ENCODE measurements around the gene PARM1.
A peak's percentile ranks its signal among the peaks of the same experiment; 100 is the strongest.

Gene PARM1

GRCh38 chr4:75035321-75035720 is 102.4 kb downstream of the PARM1 start (continued):
- TF ChIP-seq ZNF148 (tag by site-specific recombination; IDR thresholded peaks at IDR 0.05; ENCODE audit: borderline replicate concordance) = no peak
- no peak for TF ChIP-seq ZNF169 (tag by site-specific recombination; IDR thresholded peaks at IDR 0.05)
- no peak for TF ChIP-seq ZNF596 (tag by site-specific recombination; IDR thresholded peaks at IDR 0.05)
- no peak for TF ChIP-seq ZNF292 (tag by site-specific recombination; IDR thresholded peaks at IDR 0.05; ENCODE audit: borderline replicate concordance, low read depth)
- no peak for TF ChIP-seq ZNF585B (tag by site-specific recombination; IDR thresholded peaks at IDR 0.05)
- TF ChIP-seq ZNF114 (tag by site-specific recombination; IDR thresholded peaks at IDR 0.05) = no peak
- no peak for TF ChIP-seq ZNF521 (tag by site-specific recombination; IDR thresholded peaks at IDR 0.05)
- no peak for TF ChIP-seq ZNF155 (tag by site-specific recombination; IDR thresholded peaks at IDR 0.05)
- no peak for TF ChIP-seq ZSCAN16 (tag by site-specific recombination; IDR thresholded peaks at IDR 0.05)
- no peak for TF ChIP-seq ZNF175 (tag by site-specific recombination; IDR thresholded peaks at IDR 0.05)
- no peak for TF ChIP-seq RBAK (tag by site-specific recombination; IDR thresholded peaks at IDR 0.05)
- TF ChIP-seq SCRT1 (tag by site-specific recombination; IDR thresholded peaks at IDR 0.05; ENCODE audit: borderline replicate concordance) = no peak
- no peak for TF ChIP-seq ZNF133 (tag by site-specific recombination; IDR thresholded peaks at IDR 0.05)
- TF ChIP-seq KLF16 (tag by site-specific recombination; IDR thresholded peaks at IDR 0.05) = no peak

- Histone ChIP-seq H3K36me3 (ENCODE audit: control insufficient read depth in 2 of 2, insufficient read depth in 1 of 2, low read length in 2 of 2) (no peaks in the 10 kb centered on the region), H3K9me3 (ENCODE audit: control insufficient read depth, insufficient read depth, low read depth, low read length) (no peaks in the 10 kb centered on the region), H3K4me3 (ENCODE audit: low read depth, low read length) (no peak overlapping the region), H3K4me1 (ENCODE audit: control insufficient read depth, insufficient read depth, low read length) (0 out of 2 replicates have a peak, but pooled peaks cover 4% of the 10 kb centered on the region), H3K27ac (ENCODE audit: extremely low read depth, low read depth, low read length) (no peak overlapping the region)
- CTCF ChIA-PET = interaction anchor here (0.6 kb wide), 1 partner anchor 632 kb away, joined by 3 read pairs; no protein-coding TSS in a partner anchor
- POLR2A ChIA-PET = no interaction called here
- TF ChIP-seq ZNF292 (tag by site-specific recombination; IDR thresholded peaks at IDR 0.05; ENCODE audit: borderline replicate concordance, low read depth) = no peak
- no peak for TF ChIP-seq ZNF10 (tag by site-specific recombination; IDR thresholded peaks at IDR 0.05)
Observed at GRCh38 chr4:75036046-75036830, 103.3 kb downstream of the PARM1 start.

- Histone ChIP-seq H3K36me3 (ENCODE audit: control insufficient read depth in 2 of 2, insufficient read depth in 1 of 2, low read length in 2 of 2) (no peaks in the 10 kb centered on the region), H3K4me1 (ENCODE audit: control insufficient read depth, insufficient read depth, low read length) (0 out of 2 replicates have a peak, but pooled peaks cover 4% of the 10 kb centered on the region), H3K4me3 (ENCODE audit: low read depth, low read length) (no peak overlapping the region), H3K27ac (ENCODE audit: extremely low read depth, low read depth, low read length) (no peak overlapping the region), H3K9me3 (ENCODE audit: control insufficient read depth, insufficient read depth, low read depth, low read length) (no peaks in the 10 kb centered on the region)
- no peak for TF ChIP-seq TSHZ1 (tag by site-specific recombination; IDR thresholded peaks at IDR 0.05; ENCODE audit: borderline replicate concordance)
- peak; percentile 72 for TF ChIP-seq PRDM10 (tag by site-specific recombination; IDR thresholded peaks at IDR 0.05)
- TF ChIP-seq ZNF660 (tag by site-specific recombination; IDR thresholded peaks at IDR 0.05) = no peak
- CTCF ChIA-PET = interaction anchor here (0.6 kb wide), 2 partner anchors 174 to 633 kb away, joined by 3 read pairs; no protein-coding TSS in a partner anchor
- POLR2A ChIA-PET = no interaction called here
Observed at GRCh38 chr4:75037252-75037651, 104.3 kb downstream of the PARM1 start.
